ENCODE data around the gene KRT10.
"Not testable (repeated sequence)": the region's sequence is repeated elsewhere in the genome, so short reads cannot be mapped to it uniquely, and the experiment has no call there.

The KRT10 gene

GRCh38 chr17:40822132-40822812 is at the start of gene KRT10:
Gene KRT10, minus strand, starts transcription at chr17:40822614. Its CDS starts 29 bp downstream, at chr17:40822585.
- DNase-seq (ENCODE audit: low spot score): no peak

DNA sequence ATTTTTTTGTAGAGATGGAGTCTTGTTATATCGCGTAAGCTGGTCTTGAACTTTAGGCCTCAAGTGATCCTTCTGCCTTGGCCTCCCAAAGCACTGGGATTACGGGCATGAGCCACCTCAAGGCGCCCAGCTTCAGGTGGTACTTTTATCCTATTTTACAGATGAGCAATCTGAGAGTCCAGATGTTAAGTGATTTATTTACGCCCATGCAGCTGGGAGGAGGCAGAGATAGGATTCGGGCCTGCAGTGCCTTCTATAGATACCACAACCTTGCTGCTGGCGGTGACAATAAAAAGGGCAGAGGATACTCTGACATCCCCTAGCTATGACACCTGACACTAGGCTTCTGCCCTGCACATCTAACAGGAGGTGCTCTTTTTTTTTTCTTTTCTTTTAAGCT is 48.9 kb upstream of the KRT10 start:
- DNase-seq (ENCODE audit: low spot score): no peak

DNA sequence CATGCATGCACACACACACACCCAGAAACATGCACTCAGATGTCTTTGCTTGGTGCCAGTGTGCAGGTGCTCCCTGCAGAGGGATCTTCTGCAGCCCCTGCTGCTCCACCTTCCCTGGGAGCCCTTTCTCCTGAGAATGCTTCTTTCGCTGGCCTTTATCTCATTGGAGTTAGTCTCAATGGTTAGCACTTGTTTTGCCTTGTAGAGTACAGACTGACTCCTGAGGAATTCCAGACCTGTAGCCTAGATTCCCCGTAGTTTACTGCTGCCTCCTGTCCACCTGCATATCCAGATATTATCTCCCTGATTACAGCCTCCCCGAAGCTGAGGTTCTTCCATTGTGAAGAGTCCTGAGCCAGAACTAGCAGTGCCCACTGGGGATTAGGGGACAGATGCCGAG is 47.7 kb upstream of the KRT10 start:
- DNase-seq (ENCODE audit: low spot score): no peak

DNA sequence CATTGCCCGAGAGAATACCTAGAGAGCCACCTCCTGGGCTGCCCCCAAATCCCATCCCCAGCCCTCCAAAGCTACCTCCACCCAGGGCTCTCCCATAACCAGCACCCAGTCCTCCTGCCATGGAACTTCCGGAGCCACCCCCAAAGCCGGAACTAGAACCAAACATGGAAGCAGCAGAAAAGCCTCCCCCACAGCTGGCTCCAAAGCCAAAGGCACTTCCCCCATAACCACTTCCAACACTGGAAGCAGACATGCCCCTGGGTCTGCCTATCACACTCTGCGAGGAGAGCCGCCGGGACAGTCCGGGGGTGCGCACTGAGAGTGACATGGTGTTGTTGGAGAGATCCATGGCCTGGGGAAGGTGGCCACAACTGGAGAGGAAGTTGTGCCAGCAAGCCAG is 44.4 kb upstream of the KRT10 start, which contains the start of gene KRT12:
Gene KRT12, minus strand, starts transcription at position 386 of the 400 bp plus-strand sequence. Its CDS starts 37 bp downstream, at position 349.
- no peak for DNase-seq (ENCODE audit: low spot score)

DNA sequence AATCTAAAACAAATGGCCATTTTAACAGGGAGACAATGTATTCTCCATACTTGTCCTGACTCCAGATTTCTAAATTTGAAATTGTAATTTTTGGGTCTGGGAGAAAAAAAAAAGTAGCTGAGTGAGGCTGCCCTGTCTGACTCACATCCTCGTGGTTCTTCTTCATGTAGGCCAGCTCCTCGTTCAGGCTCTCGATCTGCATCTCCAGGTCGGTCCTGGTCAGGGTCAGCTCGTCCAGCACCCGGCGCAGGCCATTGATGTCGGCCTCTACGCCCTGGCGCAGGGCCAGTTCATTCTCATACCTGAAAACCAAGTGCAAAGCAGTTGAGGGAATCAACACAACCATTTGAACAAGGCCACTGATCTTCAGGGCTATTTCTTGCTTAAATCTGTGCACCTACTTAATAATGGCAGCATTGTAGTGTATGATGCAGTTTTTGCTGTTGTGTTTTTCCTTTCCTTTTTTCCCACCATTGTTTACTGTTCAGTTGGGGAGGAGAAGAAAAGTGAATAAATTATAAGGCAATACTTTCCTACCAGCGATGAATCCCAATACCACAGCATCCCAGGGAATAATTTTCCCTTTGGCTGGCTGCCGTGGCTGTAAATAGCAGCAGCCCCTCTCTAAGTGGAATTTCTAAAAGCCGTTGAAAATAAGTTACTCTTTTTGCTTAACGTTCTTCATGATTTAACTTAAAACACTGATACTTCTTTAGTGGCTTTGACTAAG is 42.4 kb upstream of the KRT10 start:
- DNase-seq (ENCODE audit: low spot score): no peak

GRCh38 chr17:40862985-40863733 is 40.7 kb upstream of the KRT10 start:
- no peak for DNase-seq (ENCODE audit: low spot score)

DNA sequence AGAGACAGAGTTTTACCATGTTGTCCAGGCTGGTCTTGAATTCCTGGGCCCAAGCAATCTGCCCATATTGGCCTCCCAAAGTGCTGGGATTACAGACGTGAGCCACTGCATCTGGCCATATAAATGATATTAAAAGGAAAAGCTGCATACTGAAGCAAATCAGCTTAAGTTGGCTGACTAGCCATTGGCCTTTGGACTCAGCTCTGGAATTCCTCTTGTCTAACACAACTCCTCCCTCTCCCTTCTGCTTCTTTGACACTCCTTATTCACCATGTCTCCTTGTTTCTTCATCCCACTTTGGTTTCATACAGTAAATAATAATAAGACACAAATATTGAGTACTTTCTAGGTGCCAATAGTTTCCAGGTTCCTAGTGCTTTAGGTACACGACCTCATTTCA is 37.1 kb upstream of the KRT10 start:
- no peak for DNase-seq (ENCODE audit: low spot score)

DNA sequence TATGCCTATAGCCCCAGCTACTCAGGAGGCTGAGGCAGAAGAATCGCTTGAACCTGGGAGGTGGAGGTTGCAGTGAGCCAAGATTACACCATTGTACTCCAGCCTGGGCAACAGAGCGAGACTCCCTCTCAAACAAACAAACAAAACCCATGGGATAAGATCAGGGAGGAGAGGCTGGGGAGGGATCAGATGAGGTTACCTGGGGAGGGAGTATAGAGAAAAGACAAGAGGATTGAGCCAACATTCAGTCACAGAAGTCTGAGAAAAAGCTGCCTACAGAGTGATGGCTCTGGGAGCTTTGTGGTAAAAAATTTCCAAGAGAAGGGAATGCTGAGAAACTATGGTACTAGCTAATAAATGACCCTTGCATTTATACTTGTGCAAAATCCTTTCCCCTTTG is 36.3 kb upstream of the KRT10 start:
- not testable (repeated sequence) for DNase-seq (ENCODE audit: low spot score)

- DNase-seq (ENCODE audit: low spot score): no peak
These were observed 35.1 kb upstream of the KRT10 start for GRCh38 chr17:40857535-40857934.

DNA sequence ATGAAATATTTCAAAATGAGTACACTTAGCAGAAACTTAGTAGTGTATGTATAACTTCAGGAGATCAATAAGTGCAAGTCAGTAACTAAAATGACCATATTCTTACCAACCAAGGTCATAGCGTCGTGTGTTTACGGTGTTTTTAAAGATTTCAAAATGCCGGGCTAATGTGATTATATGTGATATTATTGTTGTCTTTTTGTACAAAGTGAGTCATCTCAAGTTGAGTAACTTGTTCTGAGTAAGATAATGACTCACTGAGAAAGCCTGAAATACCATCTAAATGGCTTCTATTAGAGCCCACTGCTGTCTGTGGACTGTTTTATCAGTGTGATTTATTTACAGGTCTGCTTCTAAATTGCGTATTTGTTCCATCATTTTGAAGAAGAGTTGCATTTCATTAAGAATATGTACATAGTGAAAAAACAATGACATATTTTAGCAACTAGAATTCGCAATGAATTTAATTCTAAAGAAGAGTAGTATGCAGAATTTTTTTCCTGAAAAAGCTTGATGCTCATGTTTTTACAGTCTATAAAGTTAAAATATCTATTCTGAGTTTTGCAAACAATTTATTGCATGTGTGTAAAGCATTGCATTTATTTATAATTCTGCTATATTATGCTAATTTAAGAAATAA is 31.9 kb upstream of the KRT10 start:
- DNase-seq (ENCODE audit: low spot score): peak; percentile 45

- no peak for DNase-seq (ENCODE audit: low spot score)
These were observed 29.9 kb upstream of the KRT10 start for GRCh38 chr17:40852364-40852763.

GRCh38 chr17:40850293-40850972 is 28.0 kb upstream of the KRT10 start:
- no peak for DNase-seq (ENCODE audit: low spot score)

- no peak for DNase-seq (ENCODE audit: low spot score)
These were observed 27.3 kb upstream of the KRT10 start for GRCh38 chr17:40849723-40850122.

DNA sequence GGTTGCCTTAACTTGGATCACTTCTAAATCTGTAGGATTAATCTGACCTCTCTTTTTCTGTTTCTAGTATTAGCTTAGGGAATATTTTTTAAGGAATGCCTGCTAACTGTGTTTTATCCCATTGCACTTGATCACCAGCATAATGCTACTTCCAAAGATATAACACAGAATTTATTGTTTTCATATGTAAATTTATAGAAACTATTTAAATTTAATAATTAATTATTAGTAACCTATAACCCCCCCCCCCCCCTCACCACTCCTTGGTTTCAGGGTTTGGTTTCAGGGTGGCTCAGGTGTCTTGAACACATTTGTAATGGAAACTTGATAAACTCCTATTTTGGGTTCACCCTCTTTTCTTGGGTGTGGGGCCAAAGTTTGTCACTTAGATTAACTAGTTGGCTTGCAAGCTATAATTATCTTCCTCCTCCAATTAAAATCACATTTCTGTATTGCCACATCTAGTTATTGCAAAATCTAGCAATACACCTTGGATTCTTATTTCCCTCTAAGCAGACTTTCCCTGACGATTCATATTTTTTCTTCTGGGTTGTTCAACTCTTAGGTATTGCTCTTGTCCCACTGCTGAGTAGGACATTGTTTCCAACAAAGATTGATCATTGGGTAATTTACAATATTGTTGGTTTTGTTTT is 26.3 kb upstream of the KRT10 start:
- no peak for DNase-seq (ENCODE audit: low spot score)

DNA sequence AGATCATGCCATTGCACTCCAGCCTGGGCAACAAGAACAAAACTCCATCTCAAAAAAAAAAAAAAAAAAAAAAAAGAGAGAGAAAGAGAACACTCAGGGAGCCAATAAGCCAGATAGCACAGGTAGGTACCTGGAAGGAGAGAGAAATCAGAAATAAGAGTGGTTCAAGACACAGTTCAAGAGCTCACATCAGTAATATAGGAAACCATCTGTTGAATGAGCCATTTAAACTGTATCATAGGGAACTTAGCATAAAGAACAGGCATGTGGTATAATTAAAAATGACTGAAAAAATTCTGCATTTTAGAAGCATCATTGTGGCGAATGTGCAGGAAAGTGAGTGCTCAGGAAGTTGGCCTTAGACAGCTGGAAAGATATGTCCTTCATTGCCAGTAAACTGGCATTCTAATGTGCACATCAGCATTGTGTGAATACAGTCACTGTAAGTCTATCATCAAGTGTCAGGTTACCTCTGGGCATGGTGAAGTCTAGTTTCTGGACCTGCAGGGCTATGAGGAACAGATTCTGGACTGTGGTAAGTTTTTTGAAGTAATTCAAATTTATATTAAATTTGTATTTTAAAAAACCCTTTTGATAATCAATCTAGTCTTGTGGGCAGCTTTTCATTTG is 24.2 kb upstream of the KRT10 start:
- DNase-seq (ENCODE audit: low spot score): no peak

GRCh38 chr17:40844671-40845107 is 22.3 kb upstream of the KRT10 start:
- no peak for DNase-seq (ENCODE audit: low spot score)

- DNase-seq (ENCODE audit: low spot score): no peak
These were observed 20.8 kb upstream of the KRT10 start for GRCh38 chr17:40843242-40843641.

- no peak for DNase-seq (ENCODE audit: low spot score)
These were observed 18.8 kb upstream of the KRT10 start for GRCh38 chr17:40841246-40841645.

DNA sequence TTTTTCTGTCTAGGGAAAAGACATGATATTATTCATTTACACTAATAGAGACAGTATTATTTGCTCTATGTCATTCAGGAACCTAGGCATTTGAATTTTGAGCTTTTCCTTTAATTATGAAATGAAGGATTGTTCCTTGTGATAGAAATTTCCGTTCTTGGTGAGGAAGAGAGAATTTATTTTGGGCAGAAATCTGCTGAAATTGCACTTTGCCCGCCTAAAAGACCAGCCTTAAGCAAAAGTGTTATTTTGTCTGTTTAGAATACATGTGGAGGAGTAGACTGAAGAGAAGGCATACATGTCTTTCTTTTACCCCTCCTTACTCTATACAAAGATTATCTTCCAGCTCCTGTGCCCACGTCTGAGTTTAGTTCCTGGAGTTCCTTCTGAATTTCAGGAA is 16.8 kb upstream of the KRT10 start:
- DNase-seq (ENCODE audit: low spot score): no peak

DNA sequence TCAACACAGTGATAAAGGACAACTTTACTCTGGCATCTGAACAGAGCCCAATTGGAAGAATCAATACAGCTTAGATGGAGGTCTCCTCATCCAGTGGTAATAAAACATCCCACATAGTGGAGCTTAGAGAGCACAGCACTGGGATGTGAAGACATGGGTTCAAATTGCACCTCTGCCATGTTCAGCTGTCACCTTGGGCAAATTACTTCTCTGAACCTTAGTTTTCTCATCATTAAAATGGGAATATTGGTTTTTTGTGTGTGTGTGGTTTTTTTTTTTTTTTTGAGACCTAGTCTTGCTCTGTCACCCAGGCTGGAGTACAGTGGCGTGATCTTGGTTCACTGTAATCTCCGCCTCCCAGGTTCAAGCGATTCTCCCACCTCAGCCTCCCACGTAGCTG is 13.6 kb upstream of the KRT10 start:
- no peak for DNase-seq (ENCODE audit: low spot score)

- DNase-seq (ENCODE audit: low spot score): no peak
These were observed 11.5 kb upstream of the KRT10 start for GRCh38 chr17:40833882-40834281.

Measured in hepatic stellate cell (primary cell).